IPS-NIHi11 (cell line): ENCODE data around the gene HOXD3.
A peak's percentile ranks its signal among the peaks of the same experiment; 100 is the strongest.

ENCODE experiments used
- DNase-seq: peaks from one replicate; pipeline ENCODE4 v3.0.0; 2012; ENCODE audit warnings: mixed read lengths, low spot score

HOXD3 gene

DNA sequence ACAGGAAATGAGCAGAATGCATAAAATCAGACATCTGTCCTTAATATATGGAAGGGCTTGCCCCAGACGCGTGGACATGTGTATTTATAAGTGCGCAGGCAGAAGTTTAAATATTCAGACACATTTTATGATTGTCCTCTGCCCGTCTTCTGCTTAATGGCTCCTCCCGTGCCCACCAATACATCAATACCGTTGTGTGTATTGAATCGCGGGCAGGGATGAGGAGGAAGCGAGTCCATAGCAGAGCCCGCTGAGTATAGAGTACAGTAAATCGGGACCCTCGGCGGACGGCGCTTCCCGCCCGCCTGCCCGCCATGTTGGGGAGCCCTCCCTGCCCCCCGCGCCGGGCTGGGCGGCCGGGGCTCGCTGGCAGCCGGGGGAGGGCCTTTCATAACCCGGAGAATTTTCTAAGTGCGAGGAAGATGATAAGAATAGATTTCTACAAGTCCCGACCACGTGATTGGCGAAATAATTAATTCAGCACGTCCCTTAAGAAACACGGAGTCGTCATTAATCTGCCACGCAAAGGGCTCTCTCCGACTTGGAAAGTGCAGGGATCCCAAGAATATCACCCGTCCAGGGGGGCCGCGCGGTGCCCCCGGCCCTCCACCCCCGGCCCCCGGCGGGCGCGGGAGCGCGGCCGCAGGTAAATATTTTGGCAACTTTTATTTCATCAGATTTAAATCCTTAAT, at the start of gene HOXD3:
TSS of gene HOXD3 (plus strand) at position 501 of the 692 bp plus-strand sequence. CDS start 11,808 bp downstream, outside the sequence.
- DNase-seq, result no peak

DNA sequence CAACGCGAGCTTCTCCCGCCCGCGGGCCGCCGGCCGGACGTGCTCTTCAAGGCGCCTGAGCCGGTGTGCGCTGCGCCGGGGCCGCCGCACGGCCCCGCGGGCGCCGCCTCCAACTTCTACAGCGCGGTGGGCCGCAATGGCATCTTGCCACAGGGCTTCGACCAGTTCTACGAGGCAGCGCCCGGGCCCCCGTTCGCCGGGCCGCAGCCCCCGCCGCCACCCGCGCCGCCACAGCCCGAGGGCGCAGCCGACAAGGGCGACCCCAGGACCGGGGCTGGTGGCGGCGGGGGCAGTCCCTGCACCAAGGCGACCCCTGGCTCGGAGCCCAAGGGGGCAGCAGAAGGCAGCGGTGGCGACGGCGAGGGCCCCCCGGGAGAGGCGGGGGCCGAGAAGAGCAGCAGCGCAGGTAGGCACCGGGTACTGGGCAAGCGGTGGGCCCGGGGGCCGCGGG, 49.4 kb upstream of the HOXD3 start:
- no peak for DNase-seq

DNA sequence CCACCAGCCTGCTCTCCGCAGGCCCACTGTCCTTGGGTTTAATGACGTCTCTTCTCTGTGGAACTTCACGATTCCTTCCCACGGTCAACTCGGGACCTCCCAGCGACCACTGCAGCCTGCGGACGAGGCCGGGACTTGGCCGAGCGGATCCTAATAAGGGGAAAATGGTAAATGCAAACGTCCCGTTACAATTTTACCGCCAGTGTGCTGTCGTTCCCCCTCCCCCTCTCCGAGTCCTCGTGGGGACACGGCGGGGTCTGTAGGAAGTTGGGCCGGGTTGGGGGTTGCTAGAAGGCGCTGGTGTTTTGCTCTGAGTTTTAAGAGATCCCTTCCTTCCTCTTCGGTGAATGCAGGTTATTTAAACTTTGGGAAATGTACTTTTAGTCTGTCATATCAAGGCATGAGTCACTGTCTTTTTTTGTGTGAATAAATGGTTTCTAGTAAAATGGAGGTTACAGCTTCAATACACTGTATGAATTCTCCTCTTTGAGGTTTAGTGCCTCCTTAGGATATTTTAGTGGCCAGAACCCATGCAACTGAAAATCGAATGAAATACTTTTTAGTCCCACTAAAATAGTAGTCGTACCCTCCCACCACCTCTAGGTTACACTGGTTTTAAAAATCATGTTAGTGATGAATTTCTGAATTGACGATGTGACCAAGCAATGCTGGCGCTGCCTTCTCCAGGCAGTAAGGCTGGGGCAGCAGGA, 47.8 kb upstream of the HOXD3 start:
- DNase-seq, result no peak

DNA sequence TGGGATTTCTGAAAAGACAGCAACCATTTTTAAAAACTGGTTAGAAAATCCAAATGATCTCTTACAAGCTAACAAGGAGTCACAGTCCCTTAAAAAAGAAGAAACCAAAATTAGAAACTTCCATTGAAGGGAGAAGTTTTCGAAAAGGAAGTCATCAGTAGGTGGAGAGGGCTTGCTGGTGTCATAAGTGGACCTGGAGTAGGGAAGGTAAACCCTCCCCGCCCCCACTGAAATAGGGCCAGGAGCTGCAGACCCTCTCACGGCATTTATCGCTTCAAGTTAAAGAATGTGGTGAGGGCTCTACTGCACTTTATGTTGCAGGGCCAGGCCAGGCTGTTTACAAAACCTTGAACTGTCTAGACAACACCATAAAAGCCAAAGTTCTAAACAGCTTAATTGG, 47.2 kb upstream of the HOXD3 start:
- no peak for DNase-seq

DNA sequence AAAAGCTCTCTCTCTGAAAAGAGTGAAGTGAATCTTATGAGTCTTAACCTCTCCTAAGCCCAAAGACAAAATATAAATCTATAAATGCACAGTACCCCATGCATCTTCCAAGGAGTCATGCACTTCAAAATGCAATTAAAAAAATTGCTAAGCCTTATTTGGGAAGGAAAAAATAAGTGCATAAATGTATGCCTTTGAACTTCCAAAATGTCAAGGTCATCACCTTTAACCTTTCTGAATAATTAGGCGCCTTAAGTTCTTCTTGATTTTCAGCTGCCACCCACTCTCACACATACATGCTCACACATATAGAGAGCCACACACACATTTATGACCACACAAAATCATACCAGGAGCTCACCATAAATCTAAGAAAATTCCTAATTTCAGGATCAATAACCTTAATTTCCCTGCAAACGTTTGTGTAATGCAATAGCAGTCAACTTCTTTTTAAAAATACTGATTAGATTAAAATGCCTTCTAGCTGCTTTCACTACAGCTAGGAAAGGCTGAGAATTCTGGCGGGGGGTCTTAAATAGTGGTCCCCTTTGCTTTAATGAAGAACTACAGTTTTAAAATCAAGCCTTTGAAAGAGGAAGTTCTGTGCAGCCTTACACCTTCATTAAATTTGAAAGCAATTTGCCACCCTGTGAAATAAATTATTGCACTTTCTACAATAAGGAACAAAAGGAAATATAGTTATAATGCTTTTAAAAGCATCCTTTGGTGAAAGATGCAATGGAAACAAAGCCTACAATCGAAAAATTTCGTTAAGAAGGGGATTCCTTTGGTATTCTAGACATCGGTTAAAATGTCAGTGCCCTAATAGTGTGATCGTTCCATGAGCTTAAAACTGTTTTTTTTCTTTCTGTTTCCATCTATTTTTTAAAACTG, 46.4 kb upstream of the HOXD3 start:
- no peak for DNase-seq

DNA sequence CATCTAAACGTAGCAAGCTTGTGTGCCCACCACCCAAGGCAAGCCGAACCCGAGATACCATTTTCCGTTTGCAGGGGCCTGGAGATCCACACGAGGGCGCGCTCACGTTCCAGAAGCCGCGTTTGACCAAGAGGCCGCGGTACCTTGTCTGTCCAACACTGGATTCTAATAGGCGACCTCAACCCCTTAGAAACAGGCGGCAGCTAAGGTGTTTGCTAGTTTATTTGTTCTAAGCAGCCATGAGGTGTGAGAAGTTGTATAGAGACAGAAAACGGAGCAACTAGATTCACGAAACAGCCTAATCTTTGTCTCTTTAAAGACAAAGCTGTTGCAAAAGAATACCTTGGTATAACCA, 45.8 kb upstream of the HOXD3 start:
- peak; percentile 70 for DNase-seq

DNA sequence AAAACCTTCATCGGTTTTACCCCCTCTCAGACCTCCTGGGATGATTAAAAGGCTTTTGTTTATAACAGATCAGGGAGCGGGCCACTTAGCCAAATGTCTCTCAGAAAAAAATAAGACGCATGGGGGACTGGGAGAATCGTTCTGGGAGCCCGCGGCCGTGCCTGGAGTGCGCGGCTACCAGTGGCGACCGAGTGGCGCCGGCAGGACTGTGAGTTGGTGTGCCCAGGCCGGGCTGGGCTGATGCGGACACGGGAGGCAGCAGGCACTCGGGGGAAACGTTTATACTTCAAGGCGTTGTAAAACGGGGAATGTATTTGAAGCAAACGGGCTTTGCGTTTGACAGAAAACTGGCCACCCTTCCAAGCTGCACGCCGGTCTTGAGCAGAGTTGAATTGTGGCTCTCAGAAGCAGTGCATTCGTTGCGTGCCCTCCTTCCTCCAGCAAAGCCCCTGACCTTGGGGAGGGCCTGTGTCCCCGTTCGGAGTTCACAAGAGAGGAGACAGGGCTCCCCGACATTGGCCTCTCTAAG, 45.2 kb upstream of the HOXD3 start:
- no peak for DNase-seq

DNA sequence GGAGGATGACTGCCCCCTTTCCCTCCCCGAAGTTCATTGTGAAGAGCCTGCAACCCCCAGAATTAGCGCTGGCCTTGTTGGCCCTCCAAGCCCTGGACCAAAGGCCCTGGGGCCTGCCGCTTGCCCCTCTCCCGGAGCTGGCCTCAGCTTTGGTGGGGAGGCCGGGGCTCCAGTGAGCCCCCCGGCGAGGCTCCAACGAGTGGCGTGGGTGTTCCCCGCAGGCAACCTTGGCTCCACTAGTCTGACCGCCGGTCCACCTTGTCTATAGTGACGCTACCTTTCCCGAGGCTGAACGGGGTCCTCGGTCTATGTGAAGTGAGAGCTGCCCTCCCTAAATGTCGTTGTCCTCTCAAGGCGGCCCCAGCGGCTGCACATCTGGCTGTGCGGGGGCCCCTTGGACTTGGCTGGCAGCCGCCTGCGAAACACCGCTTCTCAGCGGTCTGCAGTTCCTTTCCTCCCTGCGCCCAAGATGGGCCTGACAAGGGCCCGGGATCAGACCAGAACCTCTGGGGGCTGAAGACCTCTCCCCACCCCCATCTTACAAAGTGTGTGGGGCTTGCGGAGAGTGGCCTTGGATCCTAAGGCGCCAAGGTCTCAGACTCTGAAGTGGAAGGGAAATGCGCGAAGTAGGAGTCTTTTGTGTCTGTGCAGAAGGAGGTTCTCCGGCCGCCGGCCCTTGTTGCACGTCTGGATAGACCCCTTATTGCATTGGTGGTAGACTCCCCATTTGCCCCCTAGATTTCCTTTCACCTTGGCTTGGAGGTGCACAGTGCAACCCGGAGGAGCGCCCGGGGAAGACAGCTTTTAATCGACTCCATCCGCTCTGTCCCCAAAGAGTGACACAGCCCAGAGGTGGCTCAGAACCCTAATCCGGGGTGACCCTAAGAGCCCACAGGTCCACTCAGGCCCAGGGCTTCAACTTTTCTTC, 44.5 kb upstream of the HOXD3 start:
- DNase-seq, result no peak

DNA sequence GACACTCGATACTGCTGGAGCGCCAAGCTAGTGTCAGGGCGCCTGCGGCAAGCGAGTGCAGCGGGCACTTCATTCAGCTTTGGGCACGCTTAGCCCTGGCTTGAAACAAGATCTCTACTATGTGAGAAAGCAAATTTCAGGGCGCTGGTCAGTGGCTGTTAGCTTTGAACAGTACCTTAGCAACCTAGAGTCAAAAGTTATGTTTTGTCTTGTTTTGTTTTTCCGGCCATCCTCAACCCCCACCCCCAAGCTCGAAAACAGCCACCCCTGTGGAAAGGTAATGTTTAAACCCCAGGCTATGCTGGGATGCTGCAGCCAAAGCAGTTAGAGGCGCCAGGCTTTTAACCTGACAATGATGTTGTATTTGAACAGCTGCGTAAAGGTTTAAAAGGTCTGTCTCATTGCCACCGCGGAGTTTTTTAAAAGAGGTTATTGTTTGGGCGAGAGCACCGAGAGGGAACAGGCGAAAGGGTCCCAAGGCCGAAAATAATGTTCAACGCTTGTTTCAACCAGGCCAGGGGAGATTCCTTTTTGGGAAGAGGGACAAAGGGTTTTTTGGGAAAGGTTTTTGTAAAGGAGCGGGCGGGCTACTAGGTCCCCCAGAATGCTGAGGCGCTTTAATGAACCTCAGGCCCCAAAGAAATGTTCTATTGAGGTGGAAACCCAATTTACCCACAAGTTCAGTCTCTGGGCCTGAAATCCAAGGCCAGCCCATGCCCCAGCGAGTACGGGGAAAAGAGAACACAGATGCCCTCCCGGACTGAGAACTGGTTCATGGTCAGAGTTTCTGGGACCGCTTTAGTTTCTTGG, 42.8 kb upstream of the HOXD3 start:
- no peak for DNase-seq

DNA sequence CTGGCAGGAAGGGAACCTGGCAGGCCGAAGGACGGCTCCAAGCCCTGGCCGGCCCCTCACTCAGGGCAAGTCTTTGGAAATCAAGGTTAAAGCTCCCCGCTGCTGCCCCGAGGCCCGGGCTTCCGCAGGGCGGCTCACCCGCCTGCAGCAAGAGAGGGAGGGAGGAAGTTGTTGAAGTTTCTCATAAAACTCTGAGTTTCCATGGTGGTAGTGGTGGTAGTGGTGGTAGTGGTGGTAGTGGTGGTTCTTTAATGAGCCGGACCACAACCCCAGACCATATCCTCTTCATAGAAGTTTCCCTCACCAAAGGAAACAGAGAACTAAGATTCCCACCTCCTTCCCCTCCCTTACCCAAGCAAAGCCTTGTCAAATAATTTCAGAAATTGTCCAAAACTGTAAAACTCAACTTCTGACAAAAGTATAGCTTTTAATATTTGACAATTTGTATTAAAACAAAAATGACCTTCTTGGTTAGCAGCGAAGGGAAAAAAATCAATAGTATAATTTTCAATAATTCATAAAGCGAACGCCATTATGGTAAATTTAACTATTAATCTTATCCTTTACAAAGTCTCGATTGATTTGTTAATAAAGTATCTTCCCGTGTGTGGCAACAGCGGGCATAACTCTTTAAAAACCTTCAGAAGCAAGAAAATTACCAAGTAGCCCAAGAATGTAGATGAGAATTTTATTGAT, 42.0 kb upstream of the HOXD3 start:
- no peak for DNase-seq

DNA sequence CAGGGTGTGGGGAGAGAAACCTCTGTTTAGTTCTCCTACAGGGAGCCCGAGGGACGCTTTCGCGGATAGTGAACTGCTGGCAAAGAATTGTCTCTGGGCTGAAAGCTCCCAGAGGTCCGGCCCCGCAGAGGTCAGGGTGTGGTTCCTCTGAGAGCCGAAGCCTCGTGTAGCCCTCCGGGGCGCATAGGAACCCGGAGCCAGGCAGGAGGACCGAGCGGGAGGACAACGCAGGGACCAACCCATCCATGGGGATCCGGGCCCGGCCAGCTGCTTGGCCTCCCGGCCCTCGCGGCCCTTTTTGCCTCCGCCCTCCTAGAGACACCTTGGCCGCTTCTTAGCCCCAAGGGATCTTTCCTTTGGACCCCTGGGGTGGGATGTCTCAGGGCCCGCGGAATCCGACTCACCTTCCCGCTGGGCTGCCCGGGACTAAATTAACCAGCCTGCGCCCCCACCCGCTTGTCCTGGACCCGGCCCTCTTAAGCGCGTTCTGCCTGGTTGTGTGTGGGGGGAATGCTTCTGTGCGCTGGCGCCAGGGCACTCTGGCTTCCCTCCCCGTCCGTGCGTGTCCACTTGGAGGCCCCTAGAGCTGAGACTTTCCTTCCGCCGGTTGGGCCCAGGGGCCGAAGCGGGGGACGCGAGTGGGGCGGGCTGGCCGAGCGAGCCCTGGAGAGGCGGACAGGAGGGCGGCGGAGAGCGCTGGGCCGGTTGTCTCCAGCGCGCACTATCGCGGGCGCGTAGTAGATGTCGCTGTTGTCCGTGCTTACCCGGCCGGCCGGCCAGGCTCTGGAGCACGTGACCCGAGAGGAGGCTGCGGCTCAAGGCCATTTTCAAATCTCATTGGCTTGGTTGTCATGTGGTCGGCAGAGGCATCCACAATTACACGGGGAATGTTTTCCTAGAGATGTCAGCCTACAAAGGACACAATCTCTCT, 41.0 kb upstream of the HOXD3 start, which contains the start of gene HOXD10:
TSS of gene HOXD10 (plus strand) at position 896 of the 931 bp plus-strand sequence. CDS start 56 bp downstream, outside the sequence.
- peak; percentile 79 for DNase-seq

DNA sequence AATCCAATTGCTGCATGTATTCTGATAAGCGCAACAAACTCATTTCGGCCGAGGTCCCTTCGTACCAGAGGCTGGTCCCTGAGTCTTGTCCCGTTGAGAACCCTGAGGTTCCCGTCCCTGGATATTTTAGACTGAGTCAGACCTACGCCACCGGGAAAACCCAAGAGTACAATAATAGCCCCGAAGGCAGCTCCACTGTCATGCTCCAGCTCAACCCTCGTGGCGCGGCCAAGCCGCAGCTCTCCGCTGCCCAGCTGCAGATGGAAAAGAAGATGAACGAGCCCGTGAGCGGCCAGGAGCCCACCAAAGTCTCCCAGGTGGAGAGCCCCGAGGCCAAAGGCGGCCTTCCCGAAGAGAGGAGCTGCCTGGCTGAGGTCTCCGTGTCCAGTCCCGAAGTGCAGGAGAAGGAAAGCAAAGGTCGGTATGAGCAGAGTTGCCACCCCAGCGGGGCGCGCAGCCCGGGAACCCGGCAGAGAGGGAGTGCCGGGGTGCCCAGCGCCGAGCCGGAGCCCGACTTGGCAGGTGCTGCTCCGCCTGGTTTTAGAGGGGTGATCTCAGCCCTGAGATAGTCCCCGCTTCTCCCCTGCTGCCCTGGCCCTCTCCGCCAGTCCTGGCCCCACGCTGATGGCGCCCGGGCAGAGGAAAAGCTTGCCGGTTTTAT, 39.8 kb upstream of the HOXD3 start:
- DNase-seq, result no peak

DNA sequence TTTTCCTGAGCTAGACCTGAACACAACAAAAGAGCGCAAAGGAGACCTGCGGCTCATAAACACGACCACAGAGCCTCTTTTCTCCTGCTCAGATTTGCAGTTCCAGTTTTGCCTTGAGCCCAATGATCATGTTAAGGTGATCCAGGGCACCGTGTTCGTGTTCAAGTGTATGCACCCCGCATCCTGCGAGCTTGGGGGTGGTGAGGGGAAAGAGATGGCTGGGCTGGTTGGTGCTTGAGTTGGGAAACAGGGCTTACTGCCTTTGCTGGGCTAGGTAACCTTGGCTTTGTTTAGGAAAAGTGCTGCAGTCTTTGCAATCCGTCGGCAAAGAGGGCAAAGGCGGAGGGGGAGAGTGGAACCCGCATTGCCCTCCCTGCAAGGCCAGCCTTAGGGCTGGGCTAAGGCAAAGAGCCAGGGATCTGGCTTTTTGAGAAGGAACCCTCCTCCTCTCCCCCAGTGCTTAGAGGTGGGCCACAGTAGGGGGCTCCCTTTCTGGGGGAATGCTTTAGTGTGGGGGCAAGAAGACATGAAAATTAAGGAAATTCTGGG, 39.2 kb upstream of the HOXD3 start:
- no peak for DNase-seq

DNA sequence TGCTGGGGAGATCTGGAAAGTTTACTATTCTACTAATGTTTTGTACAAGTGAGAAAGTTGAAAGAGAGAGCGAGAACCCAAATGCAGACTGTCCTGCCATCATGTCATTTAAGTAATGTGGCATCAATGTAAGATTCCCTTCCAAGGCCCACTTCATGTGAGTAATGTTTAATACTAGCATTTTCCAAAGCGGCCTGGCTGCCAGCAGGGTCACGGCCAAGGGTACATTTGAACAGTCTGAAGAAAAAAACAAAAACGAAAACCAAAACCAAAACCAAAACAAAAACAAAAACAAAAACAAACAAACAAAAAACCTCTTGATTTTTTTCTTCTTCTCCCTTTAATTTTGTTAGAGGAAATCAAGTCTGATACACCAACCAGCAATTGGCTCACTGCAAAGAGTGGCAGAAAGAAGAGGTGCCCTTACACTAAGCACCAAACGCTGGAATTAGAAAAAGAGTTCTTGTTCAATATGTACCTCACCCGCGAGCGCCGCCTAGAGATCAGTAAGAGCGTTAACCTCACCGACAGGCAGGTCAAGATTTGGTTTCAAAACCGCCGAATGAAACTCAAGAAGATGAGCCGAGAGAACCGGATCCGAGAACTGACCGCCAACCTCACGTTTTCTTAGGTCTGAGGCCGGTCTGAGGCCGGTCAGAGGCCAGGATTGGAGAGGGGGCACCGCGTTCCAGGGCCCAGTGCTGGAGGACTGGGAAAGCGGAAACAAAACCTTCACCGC, 38.3 kb upstream of the HOXD3 start:
- DNase-seq, result no peak

DNA sequence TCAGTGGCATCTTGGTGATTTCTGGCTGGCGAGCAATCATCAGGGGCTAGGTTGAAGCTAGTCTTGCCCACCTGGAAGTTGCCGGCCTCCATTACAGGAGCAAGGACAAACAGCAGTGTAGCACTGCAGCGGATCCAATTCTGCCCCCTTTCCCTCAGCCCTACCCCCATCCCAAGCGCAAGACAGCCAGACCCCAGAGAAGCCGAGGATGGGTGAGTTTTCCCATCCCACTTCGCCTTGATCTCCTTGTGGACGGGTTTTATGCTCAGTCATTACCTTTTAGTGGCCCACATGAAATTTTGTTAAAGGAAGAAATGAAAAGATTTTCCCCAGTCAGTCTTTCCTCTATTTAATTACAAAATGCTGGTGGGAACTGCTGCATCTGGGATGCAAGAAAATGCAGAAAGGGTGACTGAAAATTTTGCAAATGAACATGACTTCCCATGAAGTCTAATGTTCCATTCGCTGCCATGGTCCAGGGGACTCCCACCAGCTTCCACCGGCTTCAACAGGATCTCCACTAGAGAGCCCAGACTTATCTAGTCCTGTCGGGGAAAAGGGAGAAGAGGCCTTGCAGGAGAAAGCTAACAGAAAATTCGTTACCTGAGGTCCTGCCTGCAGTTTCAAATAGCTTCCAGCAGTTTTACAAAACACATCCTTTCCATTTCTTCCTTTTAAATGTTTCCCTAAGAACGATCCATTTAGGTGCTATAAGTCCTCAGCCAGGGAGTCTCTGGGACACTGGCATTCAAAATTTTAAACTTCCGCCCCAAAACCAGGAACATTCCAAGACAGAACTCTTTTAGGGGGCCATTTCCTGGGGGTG, 36.5 kb upstream of the HOXD3 start:
- no peak for DNase-seq
